Aorta (tissue), 5 donors: ENCODE results near the gene TGFBI. TPM values are rescaled to one million over a fixed set of nuclear protein-coding genes. Genes with fewer than 3 reads are reported as not detected.
A peak's percentile ranks its signal among the peaks of the same experiment; 100 is the strongest.

Experiments used
- ATAC-seq: fragments of 200-7000 bp; cut with Tn5 transposase; one replicate; pipeline ENCODE4 v1.9.1; 2022; ENCODE audit warnings: moderate library complexity; ENCODE audit not compliant: low FRiP score
- DNase-seq, 2 donors: peaks; one replicate each; pipeline ENCODE4 v3.0.0-alpha.2; 2020
- H3K27ac ChIP-seq, 2 donors: one replicate each; pipeline ENCODE4 v1.5.1; 2013; ENCODE audit warnings: low read length in 2 of 2, mild to moderate bottlenecking in 2 of 2, moderate library complexity in 2 of 2, control low read depth in 1 of 2, inconsistent platforms in 1 of 2, low read depth in 1 of 2
- H3K27me3 ChIP-seq, 2 donors: one replicate each; pipeline ENCODE4 v1.6.1; 2013; ENCODE audit warnings: control low read depth in 1 of 2, low read length in 1 of 2, mild to moderate bottlenecking in 1 of 2, moderate library complexity in 1 of 2; ENCODE audit not compliant: insufficient read depth in 2 of 2, control insufficient read depth in 1 of 2
- H3K36me3 ChIP-seq, 2 donors: one replicate each; pipeline ENCODE4 v1.6.1; 2013; ENCODE audit warnings: control low read depth in 1 of 2, low read length in 1 of 2, mild to moderate bottlenecking in 1 of 2; ENCODE audit not compliant: insufficient read depth in 2 of 2, control insufficient read depth in 1 of 2
- H3K4me1 ChIP-seq, 2 donors: one replicate each; pipeline ENCODE4 v1.6.1; 2013; ENCODE audit warnings: low read length in 2 of 2, control low read depth in 1 of 2, mild to moderate bottlenecking in 1 of 2, moderate library complexity in 1 of 2; ENCODE audit not compliant: insufficient read depth in 2 of 2, control insufficient read depth in 1 of 2
- H3K4me3 ChIP-seq, 2 donors: one replicate each; pipeline ENCODE4 v1.5.1; 2013; ENCODE audit warnings: low read length in 2 of 2, control low read depth in 1 of 2, mild to moderate bottlenecking in 1 of 2
- H3K9me3 ChIP-seq: one replicate; pipeline ENCODE4 v1.6.1; 2013; ENCODE audit warnings: mild to moderate bottlenecking, low read length; ENCODE audit not compliant: control insufficient read depth
- WGBS, 2 donors: extraction: QIAGEN DNeasy Blood & Tissue Kit; methylation state at CpG; one replicate each; pipeline ENCODE4 v1.1.7; 2013; 5-methylcytosine and 5-hydroxymethylcytosine counted together
- intact Hi-C, 2 donors: fragments of 100-400 bp; cut with DNase I; formaldehyde crosslinking; loops; one replicate each; pipeline versions ENCODE4 v1.14.2 to v1.15.0; 2022
- polyA plus RNA-seq, 2 donors: library from polyadenylated mRNA; stranded (reverse); fragments of 200-250 nt; gene quantifications; one replicate each; pipeline ENCODE4 v1.2.3, GENCODE V29; 2013
- total RNA-seq, 2 donors: library from RNA; stranded (reverse); fragmentation: NEBNext Ultra II Directional; extraction: Animal tissue kit (Norgen Biotek cat#: 25700); gene quantifications; one replicate each; pipeline ENCODE4 v1.2.1, GENCODE V29; 2021
- donor health status: healthy with polysubstance abuse.
- donor health status: Bipolar disorder and iron deficiency.
- donor health status: DM: no; HTN: no; CAD: no.
- donor health status: DM: no; HTN: no; CAD: no.
- donor health status: DM: yes; HTN: yes; CAD: no.

TGFBI gene
- total and polyA plus RNA-seq, 4 donors = 83.3 to 335 (median 207) TPM

DNA sequence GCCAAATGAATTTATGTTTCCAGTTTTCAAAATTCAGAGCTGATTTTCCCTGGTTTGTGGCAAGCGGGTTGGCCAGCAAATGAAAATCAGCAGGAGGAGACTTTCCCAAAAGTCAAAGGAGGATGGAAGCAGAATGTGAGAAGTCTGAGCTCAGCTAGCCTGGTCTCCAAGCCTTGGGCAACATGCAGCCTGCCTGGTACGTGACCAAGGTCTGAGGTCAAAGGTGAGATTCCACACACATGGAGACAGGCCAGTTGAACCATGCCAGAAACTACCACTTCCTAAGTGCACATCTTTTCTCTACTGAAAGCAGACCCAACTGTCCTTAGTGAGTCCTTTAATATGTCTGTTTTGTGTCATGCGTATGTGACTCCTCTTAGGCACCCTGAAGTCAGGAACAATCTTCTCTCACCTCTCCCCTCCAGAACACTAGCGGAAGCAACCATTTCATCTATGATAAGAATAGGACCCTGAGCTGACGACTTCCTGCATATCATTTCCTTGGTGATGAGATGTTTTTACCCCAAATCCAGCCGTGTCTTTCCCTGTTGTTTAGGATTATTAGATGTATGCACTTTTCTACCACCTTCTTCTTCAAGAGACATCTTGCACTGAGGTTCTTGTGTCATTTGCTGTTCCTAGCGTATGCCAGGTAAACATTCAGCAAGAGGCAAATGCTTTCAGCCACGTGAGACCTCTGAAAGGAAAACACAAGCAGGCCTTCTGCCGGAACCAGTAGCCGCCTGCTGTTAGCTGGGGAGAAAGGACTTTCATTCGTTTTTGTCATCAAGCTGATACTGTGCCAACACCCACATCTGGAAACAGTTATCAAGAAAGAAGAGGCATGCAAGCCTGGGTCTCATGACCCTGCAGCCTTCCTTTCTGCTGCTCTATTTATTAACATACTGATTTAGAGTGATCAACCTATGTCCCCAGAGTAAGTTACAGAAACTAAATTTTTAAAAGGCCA lies 9.7 kb upstream of the TGFBI start:
- intact Hi-C loops = loop anchor here in 1 of 2 donors (5.0 kb wide), 1 partner anchor 38 kb away; no protein-coding TSS in a partner anchor
- Histone ChIP-seq H3K4me3 (no peak overlapping the region), H3K9me3 (no peaks in the 10 kb centered on the region), H3K4me1 (peaks cover 5 to 21% of the 10 kb centered on the region in 2 donors), H3K36me3 (no peaks in the 10 kb centered on the region), H3K27ac (peak overlapping the region in 1 of 2 donors; percentile 65), H3K27me3 (no peaks in the 10 kb centered on the region)
- ATAC-seq = no peak
- DNase-seq = no peak
- 51 to 56% methylated on average over 11 of the region's 11 CpGs for WGBS, 2 donors

GRCh38 chr5:136020001-136020382 lies 8.8 kb upstream of the TGFBI start:
- Histone ChIP-seq H3K27me3 (no peaks in the 10 kb centered on the region), H3K4me1 (peaks cover 5 to 15% of the 10 kb centered on the region in 2 donors), H3K4me3 (no peak overlapping the region), H3K9me3 (no peaks in the 10 kb centered on the region), H3K27ac (no peak overlapping the region), H3K36me3 (no peaks in the 10 kb centered on the region)
- intact Hi-C loops = no loop called here
- no peak for DNase-seq
- no peak for ATAC-seq
- WGBS, 2 donors = 73 to 85% methylated on average over 2 of the region's 2 CpGs

DNA sequence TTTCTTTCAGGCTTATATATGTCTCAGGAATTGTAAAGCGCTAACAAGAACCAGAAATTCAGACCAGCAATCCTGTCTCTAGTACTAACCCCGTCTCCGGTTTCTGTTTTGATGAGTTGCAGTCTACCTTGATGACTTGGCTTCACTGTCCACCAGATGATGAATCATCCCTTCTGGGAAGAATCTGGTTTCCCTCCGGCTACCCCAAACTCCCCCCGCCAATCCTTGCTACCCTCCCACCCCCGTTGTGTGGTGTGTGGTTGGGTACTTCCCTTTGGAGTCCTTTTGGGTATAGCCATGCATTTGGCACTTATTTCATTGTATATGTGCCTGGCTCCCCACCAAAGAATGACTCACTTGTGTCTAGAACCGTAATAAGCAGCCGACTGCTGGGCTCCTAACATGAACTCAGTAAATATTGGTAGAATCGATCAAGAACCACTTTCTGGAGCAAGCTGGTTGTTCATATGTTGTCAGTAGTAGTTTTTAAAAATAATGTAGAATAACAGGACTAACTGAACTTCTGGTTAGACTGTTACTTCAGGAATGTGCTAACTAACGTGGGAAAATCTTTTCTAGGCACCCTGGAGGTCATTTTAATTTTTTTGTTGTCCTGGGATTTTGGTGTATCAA lies 8.3 kb upstream of the TGFBI start:
- Histone ChIP-seq H3K4me3 (no peak overlapping the region), H3K36me3 (no peaks in the 10 kb centered on the region), H3K9me3 (no peaks in the 10 kb centered on the region), H3K4me1 (peaks cover 5 to 15% of the 10 kb centered on the region in 2 donors), H3K27ac (no peak overlapping the region), H3K27me3 (no peaks in the 10 kb centered on the region)
- intact Hi-C loops = no loop called here
- ATAC-seq = no peak
- no peak for DNase-seq
- WGBS, 2 donors = 69 to 78% methylated on average over 10 of the region's 10 CpGs

DNA sequence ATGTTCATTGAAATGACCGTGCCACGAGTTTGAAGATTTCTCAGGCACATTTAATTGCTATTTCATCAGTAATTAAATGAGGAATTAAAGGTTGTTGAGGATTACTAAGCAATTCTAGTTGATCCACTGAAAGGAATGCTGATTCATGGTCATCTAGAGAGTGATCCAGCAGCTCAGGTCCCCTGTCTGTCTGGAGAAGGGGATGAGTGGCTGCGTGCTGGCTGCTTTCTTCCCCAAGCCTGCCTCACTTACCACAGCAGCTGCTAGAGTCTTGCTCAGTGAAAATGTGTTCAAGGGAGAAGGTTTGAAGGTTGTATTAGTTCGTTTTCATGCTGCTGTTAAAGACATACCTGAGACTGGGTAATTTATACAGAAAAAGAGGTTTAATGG lies 7.8 kb upstream of the TGFBI start:
- no peaks in the 10 kb centered on the region for H3K27me3 ChIP-seq
- no peak for DNase-seq
- intact Hi-C loops = no loop called here
- H3K4me1 ChIP-seq = peaks cover 5 to 15% of the 10 kb centered on the region in 2 donors
- no peak overlapping the region for H3K27ac ChIP-seq
- H3K36me3 ChIP-seq = no peaks in the 10 kb centered on the region
- WGBS, 2 donors = 91 to 95% methylated on average over 4 of the region's 4 CpGs
- no peak overlapping the region for H3K4me3 ChIP-seq
- no peaks in the 10 kb centered on the region for H3K9me3 ChIP-seq
- ATAC-seq = no peak

DNA sequence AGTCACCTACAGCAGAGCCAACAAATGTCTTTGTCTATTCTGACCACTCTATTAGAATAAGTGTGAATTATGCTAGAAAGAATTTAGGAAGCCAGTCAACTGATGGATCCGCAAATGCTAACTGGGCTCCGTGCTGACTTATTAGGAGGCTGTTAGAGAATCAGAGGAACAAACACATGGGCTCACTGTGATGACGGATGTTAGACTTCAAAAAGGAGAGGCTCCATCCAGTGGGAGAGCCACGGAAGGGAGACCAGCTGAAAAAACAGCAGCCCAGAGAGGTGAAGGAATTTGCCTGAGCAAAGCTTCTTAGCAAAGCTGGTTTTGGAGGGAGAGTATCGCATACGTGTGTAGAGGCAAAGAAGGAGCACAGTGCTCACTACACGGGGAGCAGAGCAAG lies 5.8 kb upstream of the TGFBI start:
- no peak for ATAC-seq
- Histone ChIP-seq H3K36me3 (no peaks in the 10 kb centered on the region), H3K4me1 (peaks cover 5 to 8% of the 10 kb centered on the region in 2 donors), H3K4me3 (no peak overlapping the region), H3K9me3 (no peaks in the 10 kb centered on the region), H3K27me3 (no peaks in the 10 kb centered on the region), H3K27ac (no peak overlapping the region)
- 82 to 87% methylated on average over 7 of the region's 7 CpGs for WGBS, 2 donors
- intact Hi-C loops = no loop called here
- no peak for DNase-seq

DNA sequence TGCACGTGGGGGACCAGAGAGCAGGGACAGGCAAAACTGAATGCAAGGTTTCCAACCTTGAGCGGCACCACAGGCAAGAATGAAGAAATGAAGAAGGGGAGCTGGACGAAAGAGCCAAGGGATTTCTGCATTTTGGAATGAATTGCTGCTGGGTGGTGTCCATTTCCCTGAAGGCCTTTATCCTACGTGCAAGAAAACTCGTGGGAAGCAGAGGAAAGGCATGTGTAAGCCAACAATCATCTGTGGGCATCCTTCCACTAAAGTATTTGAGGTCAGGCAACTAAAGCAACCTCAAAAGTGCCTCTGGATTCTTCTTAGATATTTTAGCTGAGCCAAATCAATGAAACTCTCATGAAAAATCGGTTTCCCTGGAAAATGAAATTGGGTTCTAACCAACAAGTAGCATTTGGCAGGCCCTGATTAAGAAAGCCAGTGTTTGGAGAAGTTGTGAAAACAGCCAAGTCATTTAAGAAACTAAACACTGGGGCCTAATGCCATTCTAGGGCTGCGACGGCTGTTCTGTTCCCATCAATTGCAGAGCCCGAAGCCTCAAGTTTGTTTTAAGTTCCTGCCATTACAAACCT lies 4.7 kb upstream of the TGFBI start:
- Histone ChIP-seq H3K27ac (peak overlapping the region in 1 of 2 donors; percentile 50), H3K9me3 (no peaks in the 10 kb centered on the region), H3K27me3 (no peaks in the 10 kb centered on the region), H3K4me3 (no peak overlapping the region), H3K4me1 (peaks cover 3 to 8% of the 10 kb centered on the region in 2 donors), H3K36me3 (no peaks in the 10 kb centered on the region)
- DNase-seq (no peak), ATAC-seq (no peak)
- intact Hi-C loops = no loop called here
- WGBS, 2 donors = 12 to 18% methylated on average over 9 of the region's 9 CpGs

GRCh38 chr5:136025900-136026299 lies 2.9 kb upstream of the TGFBI start:
- DNase-seq = peak in 1 of 2 donors; percentile 84
- H3K27me3 ChIP-seq = no peaks in the 10 kb centered on the region
- no peaks in the 10 kb centered on the region for H3K9me3 ChIP-seq
- H3K36me3 ChIP-seq = no peaks in the 10 kb centered on the region
- peak overlapping the region; percentile 34 to 84 for H3K27ac ChIP-seq
- peak; percentile 81 for ATAC-seq
- H3K4me1 ChIP-seq = peaks cover 0 to 8% of the 10 kb centered on the region in 2 donors
- H3K4me3 ChIP-seq = no peak overlapping the region
- 4 to 7% methylated on average over 2 of the region's 2 CpGs for WGBS, 2 donors
- intact Hi-C loops = loop anchor here in 1 of 2 donors (2.0 kb wide), 1 partner anchor 33 kb away; no protein-coding TSS in a partner anchor

- Histone ChIP-seq H3K27ac (peak overlapping the region in 1 of 2 donors; percentile 37), H3K9me3 (no peaks in the 10 kb centered on the region), H3K36me3 (no peaks in the 10 kb centered on the region), H3K4me1 (peaks cover 0 to 8% of the 10 kb centered on the region in 2 donors), H3K27me3 (no peaks in the 10 kb centered on the region), H3K4me3 (no peak overlapping the region)
- WGBS, 2 donors = 68 to 79% methylated on average over 3 of the region's 3 CpGs
- no peak for ATAC-seq
- intact Hi-C loops = loop anchor here in 1 of 2 donors (2.0 kb wide), 1 partner anchor 32 kb away; no protein-coding TSS in a partner anchor
- no peak for DNase-seq
These were observed 2.2 kb upstream of the TGFBI start for GRCh38 chr5:136026636-136027035.
